DMS114 treated with DMSO at 0.1 percent for 48 hours (cell line): Measurements from ENCODE around the gene CPZ.

Source experiments
- DNase-seq: peaks from one replicate; lab custom pipeline; 2025; ENCODE audit not compliant: unreplicated experiment; lab: John Stamatoyannopoulos, UW

CPZ gene

GRCh38 chr4:8593264-8594096, 915 bp downstream of the CPZ start:
- DNase-seq: no peak

- DNase-seq: peak; percentile 58
Measured at GRCh38 chr4:8594097-8595038, 1.8 kb downstream of the CPZ start.

- DNase-seq: no peak
Measured at GRCh38 chr4:8595237-8596087, 2.9 kb downstream of the CPZ start.

GRCh38 chr4:8596891-8597290, 4.3 kb downstream of the CPZ start:
- DNase-seq: no peak

- no peak for DNase-seq
Measured at GRCh38 chr4:8597319-8597718, 4.8 kb downstream of the CPZ start.

- DNase-seq: no peak
Measured at GRCh38 chr4:8597791-8598190, 5.2 kb downstream of the CPZ start.

- DNase-seq: no peak
Measured at GRCh38 chr4:8598391-8599090, 6.0 kb downstream of the CPZ start.

- DNase-seq: no peak
Measured at GRCh38 chr4:8599091-8599460, 6.5 kb downstream of the CPZ start.

GRCh38 chr4:8599657-8600056, 7.1 kb downstream of the CPZ start:
- no peak for DNase-seq

- DNase-seq: no peak
Measured at GRCh38 chr4:8600266-8600665, 7.7 kb downstream of the CPZ start.

GRCh38 chr4:8600686-8601085, 8.1 kb downstream of the CPZ start:
- DNase-seq: no peak

GRCh38 chr4:8601086-8601485, 8.5 kb downstream of the CPZ start:
- DNase-seq: no peak

- DNase-seq: no peak
Measured at GRCh38 chr4:8601556-8601955, 9.0 kb downstream of the CPZ start.

- no peak for DNase-seq
Measured at GRCh38 chr4:8602686-8603430, 10.3 kb downstream of the CPZ start.

- no peak for DNase-seq
Measured at GRCh38 chr4:8603931-8604330, 11.4 kb downstream of the CPZ start.

- DNase-seq: no peak
Measured at GRCh38 chr4:8605289-8605688, 12.7 kb downstream of the CPZ start.

GRCh38 chr4:8606476-8606875, 13.9 kb downstream of the CPZ start:
- no peak for DNase-seq

- DNase-seq: no peak
Measured at GRCh38 chr4:8606966-8607365, 14.4 kb downstream of the CPZ start.

GRCh38 chr4:8607603-8608481, 15.3 kb downstream of the CPZ start:
- DNase-seq: peak; percentile 20
